ENCODE results near the gene CHMP6. TPM values are rescaled to one million over a fixed set of nuclear protein-coding genes. Genes with fewer than 3 reads are reported as not detected.
"Not testable (repeated sequence)": the region's sequence is repeated elsewhere in the genome, so short reads cannot be mapped to it uniquely, and the experiment has no call there.

CHMP6 gene
- polyA plus RNA-seq, 4 donors = 20.0 to 35.8 (median 31.8) TPM

DNA sequence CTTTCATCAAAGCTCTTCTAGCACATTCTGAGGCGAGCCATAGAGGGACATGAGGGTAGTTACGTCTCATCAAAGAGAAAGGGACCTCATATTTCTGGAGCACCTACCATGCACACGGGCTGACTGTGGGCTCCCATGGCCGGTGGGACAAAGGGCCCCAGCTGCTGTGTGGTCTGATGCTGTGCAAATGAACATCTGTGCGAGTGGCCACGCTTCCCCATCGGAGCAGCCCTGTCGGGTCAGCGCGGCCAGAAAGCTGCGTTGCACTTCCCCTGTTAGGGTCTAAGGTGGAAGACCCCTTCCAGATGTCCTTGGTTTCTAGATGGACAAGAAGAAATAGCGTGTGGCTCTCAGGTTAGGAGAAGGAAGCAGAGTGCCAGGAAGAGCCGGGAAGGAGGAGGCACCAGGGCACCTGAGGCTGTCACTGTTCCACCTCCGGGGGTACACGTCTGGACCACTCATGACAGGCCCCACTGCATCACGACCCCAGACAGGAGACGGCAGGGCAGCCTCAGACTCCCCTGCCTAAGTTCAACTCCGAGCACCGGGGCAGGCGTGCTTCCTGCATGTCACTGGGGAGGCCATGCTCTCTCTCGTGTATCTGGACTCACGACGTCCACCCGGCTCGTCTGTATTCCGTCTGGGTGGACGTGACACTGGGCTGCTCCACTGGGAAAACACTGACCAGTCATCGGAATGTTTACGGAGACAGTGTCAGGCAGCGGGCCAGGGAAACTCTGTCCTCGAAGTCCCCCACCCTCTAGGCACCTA is 34.8 kb downstream of the CHMP6 start:
- FAIRE-seq = no peak
- Histone ChIP-seq H3K4me3 (ENCODE audit: low read depth in 1 of 3, low read length in 3 of 3) (no peak overlapping the region), H3K4me1 (ENCODE audit: control insufficient read depth in 3 of 3, insufficient read depth in 2 of 3, low read depth in 1 of 3, low read length in 2 of 3) (peaks cover 0 to 7% (median 0%) of the 10 kb centered on the region in 3 donors), H3K9me3 (ENCODE audit: control insufficient read depth in 2 of 2, insufficient read depth in 1 of 2, low read depth in 1 of 2, low read length in 1 of 2) (peaks cover 0 to 7% of the 10 kb centered on the region in 2 donors), H3K27ac (ENCODE audit: low read depth in 1 of 3, low read length in 2 of 3) (no peak overlapping the region), H3K27me3 (ENCODE audit: control insufficient read depth in 3 of 3, insufficient read depth in 3 of 3, low read length in 3 of 3) (peaks cover 2 to 35% (median 7%) of the 10 kb centered on the region in 3 donors), H3K36me3 (ENCODE audit: control insufficient read depth in 3 of 3, insufficient read depth in 2 of 3, low read depth in 1 of 3, low read length in 3 of 3) (peaks cover 0 to 3% (median 0%) of the 10 kb centered on the region in 3 donors)
- WGBS, 3 donors = 69 to 75% (median 74%) methylated on average over 31 of the region's 31 CpGs
- no peak for DNase-seq

DNA sequence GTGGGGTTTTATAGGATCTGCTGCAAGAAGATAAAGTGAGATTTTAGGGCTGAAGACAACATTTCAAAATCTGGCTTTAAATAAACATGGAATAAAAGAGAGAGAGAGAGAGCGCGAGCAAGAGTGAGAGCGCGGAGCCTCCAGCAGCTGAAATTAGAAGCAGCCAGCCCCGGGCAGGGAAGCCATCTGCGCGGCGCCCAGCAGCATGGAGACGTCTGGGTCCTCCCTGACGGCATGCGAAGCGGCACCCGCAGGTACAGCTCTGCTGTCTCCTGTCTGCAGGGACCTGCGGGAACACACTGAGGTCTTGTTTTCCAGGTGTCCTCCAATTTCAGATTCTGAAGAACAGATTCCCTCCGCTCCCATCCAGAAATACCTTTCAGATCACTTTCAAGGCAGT is 35.4 kb downstream of the CHMP6 start:
- Histone ChIP-seq H3K27me3 (ENCODE audit: control insufficient read depth in 3 of 3, insufficient read depth in 3 of 3, low read length in 3 of 3) (peaks cover 2 to 35% (median 7%) of the 10 kb centered on the region in 3 donors), H3K4me1 (ENCODE audit: control insufficient read depth in 3 of 3, insufficient read depth in 2 of 3, low read depth in 1 of 3, low read length in 2 of 3) (peaks cover 0 to 7% (median 0%) of the 10 kb centered on the region in 3 donors), H3K27ac (ENCODE audit: low read depth in 1 of 3, low read length in 2 of 3) (no peak overlapping the region), H3K9me3 (ENCODE audit: control insufficient read depth in 2 of 2, insufficient read depth in 1 of 2, low read depth in 1 of 2, low read length in 1 of 2) (peaks cover 0 to 7% of the 10 kb centered on the region in 2 donors), H3K4me3 (ENCODE audit: low read depth in 1 of 3, low read length in 3 of 3) (no peak overlapping the region), H3K36me3 (ENCODE audit: control insufficient read depth in 3 of 3, insufficient read depth in 2 of 3, low read depth in 1 of 3, low read length in 3 of 3) (peaks cover 0 to 8% (median 0%) of the 10 kb centered on the region in 3 donors)
- FAIRE-seq (no peak), DNase-seq (no peak)
- 65 to 76% (median 67%) methylated on average over 15 of the region's 15 CpGs for WGBS, 3 donors

DNA sequence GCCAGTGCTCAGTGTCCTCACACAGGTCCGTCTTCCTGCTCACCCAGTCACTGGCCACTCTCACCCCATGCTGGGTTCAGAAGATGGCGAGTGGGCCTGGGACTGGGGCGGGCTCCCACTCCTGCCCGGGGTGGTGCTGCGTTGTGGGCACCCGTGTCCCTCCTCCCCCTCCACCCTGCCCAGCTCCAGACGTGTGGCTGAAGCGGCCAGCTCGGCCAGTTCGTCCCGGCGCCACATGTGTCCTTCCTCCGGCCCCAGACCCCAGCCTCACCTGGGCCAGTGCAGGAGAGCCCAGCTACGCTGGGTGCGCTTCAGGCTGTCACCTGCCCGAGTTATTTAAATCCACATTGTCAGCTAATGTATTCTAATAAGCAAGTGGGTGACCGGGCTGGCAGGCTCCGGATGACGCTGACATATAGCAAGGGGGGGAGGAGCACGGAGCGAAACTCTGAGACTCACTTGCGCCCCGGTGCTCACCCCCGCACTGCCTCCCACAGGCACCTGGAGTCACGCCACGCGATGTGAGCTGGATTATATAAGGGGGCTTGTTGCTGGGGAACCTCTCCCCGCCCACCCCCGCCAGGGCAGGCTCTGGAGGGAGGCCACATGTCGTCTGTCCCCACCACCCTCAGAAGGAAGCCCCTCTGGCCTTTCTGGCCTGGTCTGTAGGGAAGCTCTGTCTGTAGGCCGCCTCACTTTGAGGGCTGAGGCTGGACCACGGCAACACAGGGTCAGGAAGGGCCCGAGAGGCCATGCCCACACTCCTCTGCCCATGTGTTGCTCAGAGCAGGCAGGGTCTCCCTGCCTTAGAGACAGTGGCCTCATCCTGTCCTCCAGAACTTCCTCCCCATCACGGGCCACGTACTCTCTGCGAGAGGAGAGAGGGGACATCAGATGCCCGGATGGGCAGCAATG is 36.2 kb downstream of the CHMP6 start:
- WGBS, 3 donors = 46 to 57% (median 54%) methylated on average over 33 to 37 of the region's 37 CpGs
- Histone ChIP-seq H3K27me3 (ENCODE audit: control insufficient read depth in 3 of 3, insufficient read depth in 3 of 3, low read length in 3 of 3) (peaks cover 2 to 35% (median 7%) of the 10 kb centered on the region in 3 donors), H3K4me3 (ENCODE audit: low read depth in 1 of 3, low read length in 3 of 3) (no peak overlapping the region), H3K9me3 (ENCODE audit: control insufficient read depth in 2 of 2, insufficient read depth in 1 of 2, low read depth in 1 of 2, low read length in 1 of 2) (peaks cover 0 to 7% of the 10 kb centered on the region in 2 donors), H3K36me3 (ENCODE audit: control insufficient read depth in 3 of 3, insufficient read depth in 2 of 3, low read depth in 1 of 3, low read length in 3 of 3) (peaks cover 0 to 16% (median 0%) of the 10 kb centered on the region in 3 donors), H3K27ac (ENCODE audit: low read depth in 1 of 3, low read length in 2 of 3) (no peak overlapping the region), H3K4me1 (ENCODE audit: control insufficient read depth in 3 of 3, insufficient read depth in 2 of 3, low read depth in 1 of 3, low read length in 2 of 3) (peaks cover 0 to 7% (median 0%) of the 10 kb centered on the region in 3 donors)
- DNase-seq (no peak), FAIRE-seq (no peak)

DNA sequence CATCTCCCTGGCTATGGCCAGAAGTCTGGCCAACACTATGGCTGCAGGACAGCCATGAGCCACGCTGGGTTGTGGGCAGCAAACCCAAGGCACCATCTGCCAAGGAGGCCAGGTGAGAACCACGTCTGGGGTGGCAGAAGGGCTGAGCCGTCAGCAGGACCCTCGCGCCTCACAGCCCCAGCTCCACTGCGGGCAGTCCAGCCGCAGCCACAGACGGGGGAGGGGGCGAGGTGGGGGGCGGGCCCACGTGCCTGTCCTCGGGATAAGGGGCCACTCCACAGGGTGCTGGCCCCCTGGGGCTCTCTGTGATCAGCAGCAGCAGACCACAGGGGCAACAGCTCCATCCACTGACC is 36.8 kb downstream of the CHMP6 start:
- 15 to 32% (median 15%) methylated on average over 9 to 12 of the region's 12 CpGs for WGBS, 3 donors
- Histone ChIP-seq H3K9me3 (ENCODE audit: control insufficient read depth in 2 of 2, insufficient read depth in 1 of 2, low read depth in 1 of 2, low read length in 1 of 2) (peaks cover 0 to 7% of the 10 kb centered on the region in 2 donors), H3K27me3 (ENCODE audit: control insufficient read depth in 3 of 3, insufficient read depth in 3 of 3, low read length in 3 of 3) (peaks cover 2 to 35% (median 7%) of the 10 kb centered on the region in 3 donors), H3K36me3 (ENCODE audit: control insufficient read depth in 3 of 3, insufficient read depth in 2 of 3, low read depth in 1 of 3, low read length in 3 of 3) (peaks cover 0 to 19% (median 0%) of the 10 kb centered on the region in 3 donors), H3K4me1 (ENCODE audit: control insufficient read depth in 3 of 3, insufficient read depth in 2 of 3, low read depth in 1 of 3, low read length in 2 of 3) (peaks cover 0 to 7% (median 0%) of the 10 kb centered on the region in 3 donors), H3K27ac (ENCODE audit: low read depth in 1 of 3, low read length in 2 of 3) (no peak overlapping the region), H3K4me3 (ENCODE audit: low read depth in 1 of 3, low read length in 3 of 3) (no peak overlapping the region)
- no peak for FAIRE-seq
- DNase-seq = no peak

DNA sequence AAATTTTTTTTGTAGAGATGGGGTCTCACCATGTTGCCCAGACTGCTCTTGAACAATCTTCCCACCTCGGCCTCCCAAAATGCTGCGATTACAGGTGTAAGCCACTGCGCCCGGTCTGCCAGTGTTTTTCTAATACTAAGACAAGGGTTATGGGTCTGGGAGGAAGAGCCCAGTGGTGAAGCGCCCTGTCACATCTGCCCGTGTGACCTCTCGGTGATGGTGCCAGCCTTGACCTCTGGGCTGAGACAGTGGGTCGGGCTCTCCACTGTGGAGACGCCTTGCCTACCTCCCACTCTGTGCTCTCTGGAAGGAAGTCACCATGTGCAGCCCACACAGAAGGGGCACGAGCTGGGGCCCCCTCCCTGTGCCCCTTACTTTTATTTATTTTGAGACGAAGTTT is 38.2 kb downstream of the CHMP6 start:
- no peak overlapping the region for H3K4me3 ChIP-seq (ENCODE audit: low read depth in 1 of 3, low read length in 3 of 3)
- FAIRE-seq (no peak), DNase-seq (no peak)
- peaks cover 0 to 19% (median 0%) of the 10 kb centered on the region in 3 donors for H3K36me3 ChIP-seq (ENCODE audit: control insufficient read depth in 3 of 3, insufficient read depth in 2 of 3, low read depth in 1 of 3, low read length in 3 of 3)
- WGBS, 3 donors = 65 to 86% (median 68%) methylated on average over 11 of the region's 11 CpGs
- peaks cover 0 to 7% (median 0%) of the 10 kb centered on the region in 3 donors for H3K4me1 ChIP-seq (ENCODE audit: control insufficient read depth in 3 of 3, insufficient read depth in 2 of 3, low read depth in 1 of 3, low read length in 2 of 3)
- peaks cover 2 to 38% (median 7%) of the 10 kb centered on the region in 3 donors for H3K27me3 ChIP-seq (ENCODE audit: control insufficient read depth in 3 of 3, insufficient read depth in 3 of 3, low read length in 3 of 3)
- no peak overlapping the region for H3K27ac ChIP-seq (ENCODE audit: low read depth in 1 of 3, low read length in 2 of 3)
- H3K9me3 ChIP-seq (ENCODE audit: control insufficient read depth in 2 of 2, insufficient read depth in 1 of 2, low read depth in 1 of 2, low read length in 1 of 2) = peaks cover 0 to 7% of the 10 kb centered on the region in 2 donors

DNA sequence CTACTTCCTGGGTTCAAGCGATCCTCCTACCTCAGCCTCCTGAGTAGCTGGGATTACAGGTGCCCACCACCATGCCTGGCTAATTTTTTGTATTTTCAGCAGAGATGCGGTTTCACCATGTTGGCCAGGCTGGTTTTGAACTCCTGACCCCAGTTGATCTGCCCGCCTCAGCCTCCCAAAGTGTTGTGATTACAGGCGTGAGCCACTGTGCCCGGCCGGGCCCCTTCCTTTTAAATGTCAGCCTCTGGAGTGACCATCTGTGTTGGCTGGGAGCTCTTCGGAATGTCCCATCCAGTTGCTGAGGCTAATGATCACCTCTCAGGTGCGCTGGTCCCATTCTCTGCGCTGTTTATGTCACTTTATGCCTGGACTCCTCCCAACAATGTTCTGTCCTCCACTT is 38.7 kb downstream of the CHMP6 start:
- Histone ChIP-seq H3K27me3 (ENCODE audit: control insufficient read depth in 3 of 3, insufficient read depth in 3 of 3, low read length in 3 of 3) (peaks cover 0 to 34% (median 7%) of the 10 kb centered on the region in 3 donors), H3K36me3 (ENCODE audit: control insufficient read depth in 3 of 3, insufficient read depth in 2 of 3, low read depth in 1 of 3, low read length in 3 of 3) (peaks cover 0 to 19% (median 0%) of the 10 kb centered on the region in 3 donors)
- H3K4me1 ChIP-seq (ENCODE audit: control insufficient read depth in 3 of 3, insufficient read depth in 2 of 3, low read depth in 1 of 3, low read length in 2 of 3); H3K9me3 ChIP-seq (ENCODE audit: control insufficient read depth in 2 of 2, insufficient read depth in 1 of 2, low read depth in 1 of 2, low read length in 1 of 2); H3K27ac ChIP-seq (ENCODE audit: low read depth in 1 of 3, low read length in 2 of 3); H3K4me3 ChIP-seq (ENCODE audit: low read depth in 1 of 3, low read length in 3 of 3); FAIRE-seq; DNase-seq: not testable (repeated sequence)
- WGBS, 3 donors = 79 to 90% (median 83%) methylated on average over 9 of the region's 9 CpGs

DNA sequence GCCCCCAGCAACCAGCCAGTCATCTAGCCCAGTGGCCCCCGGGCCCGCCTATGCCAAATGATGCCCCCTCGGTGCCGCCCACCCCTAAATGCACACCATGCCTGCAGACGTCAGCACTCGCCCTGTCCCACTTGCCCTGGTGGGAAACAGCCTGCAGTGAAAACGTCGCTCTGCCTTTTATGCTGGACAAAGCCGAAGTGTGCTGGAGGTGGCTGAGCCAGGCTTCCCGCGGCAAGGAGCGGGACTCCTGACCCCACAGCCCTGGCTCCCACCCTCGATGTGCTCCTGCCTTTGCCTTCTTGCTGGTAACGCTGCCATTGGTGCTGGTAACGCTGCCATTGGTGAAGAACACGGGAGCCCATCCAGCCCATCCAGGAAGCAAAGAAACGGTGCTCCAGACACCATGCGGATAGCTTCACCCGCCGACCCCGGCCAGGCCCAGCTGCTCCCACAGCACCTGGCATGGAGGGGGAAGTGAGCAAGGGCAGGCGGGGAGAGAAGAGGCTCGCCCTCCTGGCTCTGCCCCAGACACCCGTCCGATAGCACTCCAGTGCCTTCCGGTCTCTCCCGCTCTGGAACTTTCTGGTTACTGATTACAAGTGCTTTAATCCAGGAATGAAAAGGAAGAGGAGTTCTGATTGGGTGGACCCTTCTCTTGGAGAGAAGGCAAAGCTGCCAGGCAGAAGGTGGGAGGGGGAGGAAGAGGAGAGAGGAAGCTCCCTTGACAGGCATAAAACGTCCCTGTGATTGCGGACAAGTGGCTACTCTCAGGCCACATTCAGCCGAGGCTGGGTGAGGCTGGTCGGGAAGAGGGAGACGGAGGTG is 39.3 kb downstream of the CHMP6 start:
- WGBS, 3 donors = 28 to 56% (median 47%) methylated on average over 32 of the region's 32 CpGs

More for the DNA sequence above, 39.3 kb downstream of the CHMP6 start:
- FAIRE-seq = no peak
- DNase-seq = peak; percentile 52 to 67
- Histone ChIP-seq H3K27ac (ENCODE audit: low read depth in 1 of 3, low read length in 2 of 3) (peak overlapping the region in 1 of 3 donors; percentile 27), H3K36me3 (ENCODE audit: control insufficient read depth in 3 of 3, insufficient read depth in 2 of 3, low read depth in 1 of 3, low read length in 3 of 3) (peaks cover 0 to 19% (median 0%) of the 10 kb centered on the region in 3 donors), H3K4me3 (ENCODE audit: low read depth in 1 of 3, low read length in 3 of 3) (peak overlapping the region in 1 of 3 donors; percentile 3), H3K9me3 (ENCODE audit: control insufficient read depth in 2 of 2, insufficient read depth in 1 of 2, low read depth in 1 of 2, low read length in 1 of 2) (peaks cover 0 to 7% of the 10 kb centered on the region in 2 donors), H3K27me3 (ENCODE audit: control insufficient read depth in 3 of 3, insufficient read depth in 3 of 3, low read length in 3 of 3) (peaks cover 0 to 34% (median 7%) of the 10 kb centered on the region in 3 donors), H3K4me1 (ENCODE audit: control insufficient read depth in 3 of 3, insufficient read depth in 2 of 3, low read depth in 1 of 3, low read length in 2 of 3) (peaks cover 0 to 7% (median 0%) of the 10 kb centered on the region in 3 donors)

Measured in small intestine (tissue), 7 donors.